ENCODE results near the gene COBL. TPM values are rescaled to one million over a fixed set of nuclear protein-coding genes. Genes with fewer than 3 reads are reported as not detected.
A peak's percentile ranks its signal among the peaks of the same experiment; 100 is the strongest.
"Not testable (repeated sequence)": the region's sequence is repeated elsewhere in the genome, so short reads cannot be mapped to it uniquely, and the experiment has no call there.

COBL gene
- total RNA-seq, 8 experiments from 2014 or later = 0.23 to 54.8 (median 4.3) TPM

- no peak for ATAC-seq (replicated peaks in 6 of 8)
- in situ Hi-C loops (cut with MboI; ENCODE audit: low pct_unique_long_range_greater_than_20kb in 2 of 9, low sequenced_read_pairs in 9 of 9, unreplicated experiment in 9 of 9) = no loop called here
These were observed 306.7 kb downstream of the COBL start for GRCh38 chr7:51009716-51010496.

GRCh38 chr7:51007551-51008505, 308.8 kb downstream of the COBL start:
- 57 to 95% (median 89%) methylated on average over 2 to 12 of the region's 21 CpGs; no CpG with 5 or more reads in 4 of the 10 experiments for WGBS, 10 experiments
- no peak overlapping the region for H3K4me3 ChIP-seq
- in situ Hi-C loops (cut with MboI; ENCODE audit: low pct_unique_long_range_greater_than_20kb in 2 of 9, low sequenced_read_pairs in 9 of 9, unreplicated experiment in 9 of 9) = no loop called here
- ATAC-seq (replicated peaks in 6 of 8) = no peak
- H3K4me1 ChIP-seq (replicated peaks in 1 of 2) = no peaks in the 10 kb centered on the region
- no peak overlapping the region for H3K27ac ChIP-seq

More at GRCh38 chr7:51009716-51010496, 306.7 kb downstream of the COBL start:
- WGBS, 10 experiments = 0 to 100% (median 67%) methylated on average over 1 to 4 of the region's 17 CpGs; no CpG with 5 or more reads in 1 of the 10 experiments
- H3K4me1 ChIP-seq (replicated peaks in 1 of 2) = no peaks in the 10 kb centered on the region
- H3K4me3 ChIP-seq = no peak overlapping the region
- H3K27ac ChIP-seq = no peak overlapping the region

GRCh38 chr7:51006483-51007235, 309.9 kb downstream of the COBL start:
- WGBS, 10 experiments = 40 to 100% (median 70%) methylated on average over 1 to 3 of the region's 3 CpGs; no CpG with 5 or more reads in 2 of the 10 experiments
- peak in 2 of 8 experiments; percentile 11 to 20 for ATAC-seq (replicated peaks in 6 of 8)
- no peak overlapping the region for H3K4me3 ChIP-seq
- no peak overlapping the region for H3K27ac ChIP-seq
- no peaks in the 10 kb centered on the region for H3K4me1 ChIP-seq (replicated peaks in 1 of 2)
- in situ Hi-C loops (cut with MboI; ENCODE audit: low pct_unique_long_range_greater_than_20kb in 2 of 9, low sequenced_read_pairs in 9 of 9, unreplicated experiment in 9 of 9) = no loop called here

GRCh38 chr7:51005074-51005473, 311.5 kb downstream of the COBL start:
- no peak for ATAC-seq (replicated peaks in 6 of 8)
- Histone ChIP-seq H3K4me3 (no peak overlapping the region), H3K4me1 (replicated peaks in 1 of 2) (no peaks in the 10 kb centered on the region), H3K27ac (no peak overlapping the region)
- WGBS, 10 experiments = 50 to 100% (median 75%) methylated on average over 1 to 2 of the region's 2 CpGs; no CpG with 5 or more reads in 2 of the 10 experiments
- in situ Hi-C loops (cut with MboI; ENCODE audit: low pct_unique_long_range_greater_than_20kb in 2 of 9, low sequenced_read_pairs in 9 of 9, unreplicated experiment in 9 of 9) = no loop called here

GRCh38 chr7:51000956-51001355, 315.7 kb downstream of the COBL start:
- in situ Hi-C loops (cut with MboI; ENCODE audit: low pct_unique_long_range_greater_than_20kb in 2 of 9, low sequenced_read_pairs in 9 of 9, unreplicated experiment in 9 of 9) = no loop called here
- no peak overlapping the region for H3K4me3 ChIP-seq
- no peak for ATAC-seq (replicated peaks in 6 of 8)
- H3K4me1 ChIP-seq (replicated peaks in 1 of 2) = no peaks in the 10 kb centered on the region
- H3K27ac ChIP-seq = no peak overlapping the region
- WGBS, 10 experiments = 0 to 100% (median 44%) methylated on average over 1 to 3 of the region's 3 CpGs; no CpG with 5 or more reads in 4 of the 10 experiments

GRCh38 chr7:50994753-50995319, 321.8 kb downstream of the COBL start:
- in situ Hi-C loops (cut with MboI; ENCODE audit: low pct_unique_long_range_greater_than_20kb in 2 of 9, low sequenced_read_pairs in 9 of 9, unreplicated experiment in 9 of 9) = no loop called here
- WGBS, 10 experiments = 66 to 97% (median 80%) methylated on average over 1 to 5 of the region's 5 CpGs; no CpG with 5 or more reads in 2 of the 10 experiments

GRCh38 chr7:50990214-50990613, 326.4 kb downstream of the COBL start:
- H3K27ac ChIP-seq; H3K4me1 ChIP-seq (replicated peaks in 1 of 2); in situ Hi-C loops (cut with MboI; ENCODE audit: low pct_unique_long_range_greater_than_20kb in 2 of 9, low sequenced_read_pairs in 9 of 9, unreplicated experiment in 9 of 9); ATAC-seq (replicated peaks in 6 of 8); H3K4me3 ChIP-seq: not testable (repeated sequence)
- WGBS, 10 experiments = 38 to 100% (median 90%) methylated on average over 1 of the region's 1 CpG; no CpG with 5 or more reads in 1 of the 10 experiments

More at GRCh38 chr7:50994753-50995319, 321.8 kb downstream of the COBL start:
- no peak overlapping the region for H3K27ac ChIP-seq
- no peak for ATAC-seq (replicated peaks in 6 of 8)
- H3K4me3 ChIP-seq = no peak overlapping the region
- no peaks in the 10 kb centered on the region for H3K4me1 ChIP-seq (replicated peaks in 1 of 2)

- ATAC-seq (replicated peaks in 6 of 8) = no peak
These were observed 327.6 kb downstream of the COBL start for GRCh38 chr7:50988988-50989387.

GRCh38 chr7:50988465-50988864, 328.1 kb downstream of the COBL start:
- H3K4me1 ChIP-seq (replicated peaks in 1 of 2) = no peaks in the 10 kb centered on the region
- no peak overlapping the region for H3K27ac ChIP-seq
- ATAC-seq (replicated peaks in 6 of 8) = no peak
- 45 to 91% (median 62%) methylated on average over 2 to 4 of the region's 6 CpGs; no CpG with 5 or more reads in 6 of the 10 experiments for WGBS, 10 experiments
- in situ Hi-C loops (cut with MboI; ENCODE audit: low pct_unique_long_range_greater_than_20kb in 2 of 9, low sequenced_read_pairs in 9 of 9, unreplicated experiment in 9 of 9) = no loop called here
- no peak overlapping the region for H3K4me3 ChIP-seq

More at GRCh38 chr7:50988988-50989387, 327.6 kb downstream of the COBL start:
- in situ Hi-C loops (cut with MboI; ENCODE audit: low pct_unique_long_range_greater_than_20kb in 2 of 9, low sequenced_read_pairs in 9 of 9, unreplicated experiment in 9 of 9) = no loop called here
- no peak overlapping the region for H3K4me3 ChIP-seq
- H3K27ac ChIP-seq = no peak overlapping the region
- no peaks in the 10 kb centered on the region for H3K4me1 ChIP-seq (replicated peaks in 1 of 2)
- 13 to 100% (median 100%) methylated on average over 1 of the region's 1 CpG; no CpG with 5 or more reads in 2 of the 10 experiments for WGBS, 10 experiments

- Histone ChIP-seq H3K4me1 (replicated peaks in 1 of 2) (no peaks in the 10 kb centered on the region), H3K27ac (no peak overlapping the region), H3K4me3 (no peak overlapping the region)
- WGBS, 10 experiments = 0 to 100% (median 44%) methylated on average over 1 to 3 of the region's 4 CpGs; no CpG with 5 or more reads in 3 of the 10 experiments
- ATAC-seq (replicated peaks in 6 of 8) = peak in 5 of 8 experiments; percentile 6 to 80 (median 71)
- in situ Hi-C loops (cut with MboI; ENCODE audit: low pct_unique_long_range_greater_than_20kb in 2 of 9, low sequenced_read_pairs in 9 of 9, unreplicated experiment in 9 of 9) = no loop called here
These were observed 331.5 kb downstream of the COBL start for GRCh38 chr7:50985096-50985495.

- ATAC-seq (replicated peaks in 6 of 8) = no peak
- no peak overlapping the region for H3K4me3 ChIP-seq
- no peaks in the 10 kb centered on the region for H3K4me1 ChIP-seq (replicated peaks in 1 of 2)
- no peak overlapping the region for H3K27ac ChIP-seq
- 0 to 20% (median 0%) methylated on average over 1 of the region's 1 CpG; no CpG with 5 or more reads in 2 of the 10 experiments for WGBS, 10 experiments
- in situ Hi-C loops (cut with MboI; ENCODE audit: low pct_unique_long_range_greater_than_20kb in 2 of 9, low sequenced_read_pairs in 9 of 9, unreplicated experiment in 9 of 9) = no loop called here
These were observed 332.8 kb downstream of the COBL start for GRCh38 chr7:50983850-50984249.

- in situ Hi-C loops (cut with MboI; ENCODE audit: low pct_unique_long_range_greater_than_20kb in 2 of 9, low sequenced_read_pairs in 9 of 9, unreplicated experiment in 9 of 9) = no loop called here
- Histone ChIP-seq H3K4me3 (no peak overlapping the region), H3K27ac (no peak overlapping the region), H3K4me1 (replicated peaks in 1 of 2) (no peaks in the 10 kb centered on the region)
- ATAC-seq (replicated peaks in 6 of 8) = peak in 1 of 8 experiments; percentile 28
- WGBS, 10 experiments = 7 to 60% (median 44%) methylated on average over 1 to 2 of the region's 2 CpGs; no CpG with 5 or more reads in 6 of the 10 experiments
These were observed 334.0 kb downstream of the COBL start for GRCh38 chr7:50982626-50983025.

Data from motor neuron (in vitro differentiated cells).